BJ (cell line): ENCODE results near the gene RNF220. TPM values are rescaled to one million over a fixed set of nuclear protein-coding genes. Genes with fewer than 3 reads are reported as not detected.

Experiments
- CTCF ChIA-PET: fragments of 350-600 bp; formaldehyde crosslinking; extraction: SDS; loops from one replicate; lab custom pipeline; 2021; ENCODE audit warnings: antibody characterized with exemption, inconsistent platforms; lab: Yijun Ruan, JAX
- POLR2A ChIA-PET: fragments of 300-600 bp; sonication (Branson Sonifier 250); formaldehyde crosslinking; extraction: SDS; loops from one replicate; lab custom pipeline; 2021; ENCODE audit warnings: antibody characterized with exemption; lab: Charles Lee
- DNase-seq: peaks from one replicate; pipeline ENCODE4 v3.0.0-alpha.2; 2011; ENCODE audit warnings: low read depth
- H3K27me3 ChIP-seq: 2 replicates; pipeline ENCODE4 v1.6.0; 2011; ENCODE audit warnings: low read length; ENCODE audit not compliant: control insufficient read depth, insufficient read depth
- H3K36me3 ChIP-seq: 2 replicates; pipeline ENCODE4 v1.5.1; 2011; ENCODE audit warnings: low read length; ENCODE audit not compliant: control insufficient read depth, insufficient read depth
- H3K4me3 ChIP-seq: 2 replicates; pipeline ENCODE4 v1.5.1; 2011; ENCODE audit warnings: low read depth, mild to moderate bottlenecking, control low read depth, low read length
- polyA plus RNA-seq: library from polyadenylated mRNA; depleted of rRNA; stranded (reverse); fragments of >200 nt; gene quantifications from 2 replicates; pipeline ENCODE4 v1.2.3, GENCODE V29; 2011
- TF ChIP-seq, protein P1 (sequence below): IDR thresholded peaks from 2 replicates; pipeline ENCODE4 v1.5.1; 2011; ENCODE audit warnings: low read depth, mild to moderate bottlenecking, control low read depth, inconsistent platforms, low read length, moderate library complexity; ENCODE audit not compliant: insufficient read depth

The RNF220 gene
- polyA plus RNA-seq, 1 experiment, result 65.4 TPM

DNA sequence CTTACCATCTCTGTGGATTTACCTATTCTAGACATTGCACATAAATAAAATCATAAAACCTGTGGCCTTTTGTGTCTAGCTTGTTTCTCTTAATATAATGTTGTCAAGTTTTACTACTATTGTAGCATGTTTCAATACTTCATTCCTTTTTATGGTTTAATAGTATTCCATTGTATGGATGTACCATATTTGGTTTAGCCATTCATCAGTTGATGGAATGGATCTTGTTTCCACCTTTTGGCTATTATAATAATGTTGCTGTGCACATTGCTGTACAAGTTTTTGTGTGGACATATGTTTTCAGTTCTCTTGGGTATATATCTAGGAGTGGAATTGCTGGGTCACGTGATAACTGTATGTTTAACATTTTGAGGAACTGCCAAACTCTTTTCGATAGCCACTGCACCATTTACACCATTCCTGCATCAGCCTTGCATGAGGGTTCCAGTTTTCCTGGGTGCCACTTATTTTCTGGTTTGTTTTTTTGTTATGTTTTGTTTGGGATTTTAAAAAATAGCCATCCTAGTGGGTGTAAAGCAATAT lies 66.9 kb downstream of the RNF220 start:
- no peaks in the 10 kb centered on the region for H3K36me3 ChIP-seq
- DNase-seq, result no peak
- ChIA-PET POLR2A (no interaction called here), CTCF (no interaction called here)
- TF ChIP-seq, protein P1, sequence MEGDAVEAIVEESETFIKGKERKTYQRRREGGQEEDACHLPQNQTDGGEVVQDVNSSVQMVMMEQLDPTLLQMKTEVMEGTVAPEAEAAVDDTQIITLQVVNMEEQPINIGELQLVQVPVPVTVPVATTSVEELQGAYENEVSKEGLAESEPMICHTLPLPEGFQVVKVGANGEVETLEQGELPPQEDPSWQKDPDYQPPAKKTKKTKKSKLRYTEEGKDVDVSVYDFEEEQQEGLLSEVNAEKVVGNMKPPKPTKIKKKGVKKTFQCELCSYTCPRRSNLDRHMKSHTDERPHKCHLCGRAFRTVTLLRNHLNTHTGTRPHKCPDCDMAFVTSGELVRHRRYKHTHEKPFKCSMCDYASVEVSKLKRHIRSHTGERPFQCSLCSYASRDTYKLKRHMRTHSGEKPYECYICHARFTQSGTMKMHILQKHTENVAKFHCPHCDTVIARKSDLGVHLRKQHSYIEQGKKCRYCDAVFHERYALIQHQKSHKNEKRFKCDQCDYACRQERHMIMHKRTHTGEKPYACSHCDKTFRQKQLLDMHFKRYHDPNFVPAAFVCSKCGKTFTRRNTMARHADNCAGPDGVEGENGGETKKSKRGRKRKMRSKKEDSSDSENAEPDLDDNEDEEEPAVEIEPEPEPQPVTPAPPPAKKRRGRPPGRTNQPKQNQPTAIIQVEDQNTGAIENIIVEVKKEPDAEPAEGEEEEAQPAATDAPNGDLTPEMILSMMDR, result no peak
- H3K27me3 ChIP-seq, result no peaks in the 10 kb centered on the region
- H3K4me3 ChIP-seq, result no peak overlapping the region

DNA sequence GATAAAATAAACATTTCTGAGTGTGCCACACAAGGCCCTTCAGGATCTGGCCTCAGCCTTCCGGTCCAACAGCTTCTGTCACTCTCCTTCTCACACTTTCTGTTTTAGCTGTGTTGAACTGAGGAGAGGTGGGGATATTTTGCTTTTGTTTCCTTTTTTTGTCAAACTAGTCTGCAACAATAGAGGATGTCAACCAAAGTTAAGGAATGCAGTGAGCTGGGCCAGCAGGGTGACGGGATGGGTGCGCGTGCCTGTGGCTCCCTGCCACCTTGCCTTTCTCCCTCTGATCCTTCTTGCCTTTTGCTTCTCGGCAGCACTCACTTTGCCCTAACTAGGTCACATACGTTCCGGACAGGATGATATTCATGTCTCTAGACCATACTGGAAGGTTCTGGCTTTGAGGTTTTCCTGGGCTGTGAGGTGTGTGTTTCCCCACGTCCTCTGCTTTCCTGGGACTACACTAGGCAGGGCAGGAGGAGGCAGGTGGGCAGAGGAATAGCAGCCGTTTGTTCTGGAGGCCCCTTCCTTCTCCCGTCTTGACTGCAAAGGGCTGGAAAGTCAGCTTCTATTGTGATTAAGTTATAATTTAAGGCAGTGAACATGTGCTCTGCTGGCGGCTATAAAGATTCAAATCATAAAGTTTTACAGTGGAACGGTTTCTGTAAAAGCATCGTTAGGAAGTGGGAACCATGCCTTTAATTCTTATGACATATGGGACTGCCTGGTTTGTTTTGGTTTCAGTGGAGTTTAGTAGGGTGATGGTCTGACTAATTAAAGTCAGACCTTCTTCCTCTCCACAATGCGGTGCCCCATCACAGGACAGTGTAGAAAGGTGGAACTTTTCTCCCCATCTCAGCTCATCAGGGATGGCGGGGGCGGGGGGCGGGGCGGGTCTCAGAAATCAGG lies 67.8 kb downstream of the RNF220 start:
- CTCF ChIA-PET, result interaction anchor here (0.9 kb wide), 1 partner anchor 9 kb away, joined by 3 read pairs; no protein-coding TSS in a partner anchor

DNA sequence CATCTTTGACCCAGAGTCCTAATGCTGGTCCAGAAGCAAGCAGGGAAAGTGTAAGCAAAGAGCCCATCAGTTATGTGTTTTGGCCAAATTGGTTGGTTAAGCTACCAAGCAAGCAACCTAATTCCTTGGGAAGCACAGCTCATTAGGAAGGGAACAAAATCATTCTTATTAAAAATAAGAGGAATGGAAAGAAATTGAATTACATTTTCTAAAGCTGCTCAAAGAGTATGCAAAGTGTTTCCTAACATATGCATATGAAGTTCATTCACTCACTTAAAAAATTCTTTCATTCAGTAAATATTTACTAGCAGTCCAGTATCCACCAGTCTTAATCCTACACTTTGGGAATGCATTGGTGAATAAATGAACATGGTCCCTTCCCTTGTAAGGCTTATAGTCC lies 71.8 kb downstream of the RNF220 start:
- POLR2A ChIA-PET, result no interaction called here
- TF ChIP-seq, protein P1, result no peak
- CTCF ChIA-PET, result no interaction called here
- peaks cover 8% of the 10 kb centered on the region for H3K27me3 ChIP-seq
- no peak overlapping the region for H3K4me3 ChIP-seq
- DNase-seq, result no peak
- no peaks in the 10 kb centered on the region for H3K36me3 ChIP-seq

More for the DNA sequence above, 67.8 kb downstream of the RNF220 start:
- TF ChIP-seq, protein P1, result no peak
- POLR2A ChIA-PET, result interaction anchor here (0.5 to 0.6 kb wide), 2 partner anchors 16 to 76 kb away, joined by 3 read pairs; no protein-coding TSS in a partner anchor
- Histone ChIP-seq H3K27me3 (peaks cover 2% of the 10 kb centered on the region; the same call in 1 of the 2 replicates), H3K36me3 (no peaks in the 10 kb centered on the region), H3K4me3 (no peak overlapping the region)
- no peak for DNase-seq

DNA sequence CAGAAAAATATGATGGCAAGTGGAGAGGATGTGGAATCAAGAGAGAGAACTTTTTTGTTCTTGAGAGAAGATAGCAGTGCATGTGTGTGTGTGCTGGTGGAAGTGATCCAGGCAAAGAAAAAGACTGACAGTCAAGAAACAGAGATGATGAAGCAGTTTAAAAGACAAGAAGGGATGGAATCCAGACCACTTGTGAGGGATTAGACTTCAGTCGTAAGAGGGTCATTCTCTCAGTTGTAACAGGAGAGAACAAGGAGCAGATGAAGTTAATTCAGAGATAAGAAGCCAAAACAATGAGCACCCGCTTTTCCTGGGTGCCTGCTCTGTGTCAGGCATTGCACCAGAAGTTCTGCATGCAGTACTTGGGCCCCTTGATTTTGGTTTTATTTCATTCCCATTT lies 76.6 kb downstream of the RNF220 start:
- TF ChIP-seq, protein P1, result no peak
- Histone ChIP-seq H3K4me3 (no peak overlapping the region), H3K36me3 (no peaks in the 10 kb centered on the region), H3K27me3 (peaks cover 11% of the 10 kb centered on the region)
- CTCF ChIA-PET, result interaction anchor here (0.6 kb wide), 1 partner anchor 74 kb away, joined by 4 read pairs; no protein-coding TSS in a partner anchor
- POLR2A ChIA-PET, result no interaction called here
- DNase-seq, result no peak
